ENCODE measurements around the gene P3R3URF.

DNA sequence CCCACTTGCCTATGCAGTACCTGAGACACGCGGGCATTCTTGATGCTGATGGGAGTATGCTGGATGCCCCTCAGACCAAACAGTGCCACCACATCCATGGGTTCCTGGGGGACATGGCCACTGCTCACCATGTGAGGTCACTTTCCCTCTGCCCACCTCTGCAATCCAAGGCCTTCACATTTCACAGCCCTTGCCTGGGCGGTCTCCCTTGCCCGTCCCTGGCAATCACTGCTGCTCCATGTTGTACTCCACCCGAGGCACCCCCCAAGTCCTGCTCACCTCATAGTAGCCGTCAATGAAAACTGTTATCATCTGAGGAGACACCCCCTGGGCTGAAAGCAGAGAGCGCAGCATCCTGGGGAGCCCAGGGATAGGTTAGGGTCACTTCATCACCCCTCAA, 17.0 kb upstream of the P3R3URF start:
- TF ChIP-seq CTCF (conservative IDR thresholded peaks at IDR 0.05; ENCODE audit: low read length) (no peak), EZH2phosphoT487 (IDR thresholded peaks at IDR 0.05; ENCODE audit: borderline replicate concordance) (no peak)

Data from Loucy (cell line).